Mesendoderm (in vitro differentiated cells): ENCODE data around the gene GLS.

Source experiments
- DNase-seq: peaks from one replicate; pipeline ENCODE4 v3.0.0; 2013
- H2AK5ac ChIP-seq: 2 replicates; pipeline ENCODE4 v1.6.1; 2013; ENCODE audit warnings: low read length, inconsistent platforms
- H2BK120ac ChIP-seq: 2 replicates; pipeline ENCODE4 v1.6.1; 2013; ENCODE audit warnings: low read depth, mild to moderate bottlenecking, low read length, moderate library complexity, mixed read lengths
- H2BK15ac ChIP-seq: replicated peaks from 2 replicates; pipeline ENCODE4 v1.6.1; 2013; ENCODE audit warnings: low read depth, mild to moderate bottlenecking, moderate library complexity
- H2BK5ac ChIP-seq: 2 replicates; pipeline ENCODE4 v1.6.1; 2013; ENCODE audit warnings: low read length, inconsistent platforms
- H3K18ac ChIP-seq: 2 replicates; pipeline ENCODE4 v1.6.1; 2013; ENCODE audit warnings: mild to moderate bottlenecking, low read length, mixed read lengths
- H3K23ac ChIP-seq: one replicate; pipeline ENCODE4 v1.6.1; 2013; ENCODE audit warnings: low read length
- H3K27ac ChIP-seq: 2 replicates; pipeline ENCODE4 v1.5.1; 2013; ENCODE audit warnings: low read depth, mild to moderate bottlenecking, inconsistent platforms, low read length, moderate library complexity
- H3K27me3 ChIP-seq: 2 replicates; pipeline ENCODE4 v1.6.1; 2013; ENCODE audit warnings: low read length, control low read depth, mild to moderate bottlenecking, inconsistent platforms; ENCODE audit not compliant: insufficient read depth, poor library complexity
- H3K36me3 ChIP-seq: 2 replicates; pipeline ENCODE4 v1.6.1; 2013; ENCODE audit warnings: low read length, inconsistent platforms; ENCODE audit not compliant: control insufficient read depth, insufficient read depth
- H3K4ac ChIP-seq: one replicate; pipeline ENCODE4 v1.6.1; 2013; ENCODE audit warnings: low read depth, mild to moderate bottlenecking, low read length, moderate library complexity
- H3K4me1 ChIP-seq: 2 replicates; pipeline ENCODE4 v1.6.1; 2013; ENCODE audit warnings: low read depth, low read length, inconsistent platforms; ENCODE audit not compliant: control insufficient read depth
- H3K4me2 ChIP-seq: 2 replicates; pipeline ENCODE4 v1.6.1; 2013; ENCODE audit warnings: low read length
- H3K4me3 ChIP-seq: 2 replicates; pipeline ENCODE4 v1.5.1; 2013; ENCODE audit warnings: mild to moderate bottlenecking, low read length
- H3K56ac ChIP-seq: one replicate; pipeline ENCODE4 v1.6.1; 2013; ENCODE audit warnings: low read length
- H3K79me1 ChIP-seq: 2 replicates; pipeline ENCODE4 v1.6.1; 2013; ENCODE audit warnings: low read length, inconsistent platforms
- H3K79me2 ChIP-seq: 2 replicates; pipeline ENCODE4 v1.6.1; 2013; ENCODE audit warnings: mild to moderate bottlenecking, low read length; ENCODE audit not compliant: control insufficient read depth, insufficient read depth
- H3K9ac ChIP-seq: 2 replicates; pipeline ENCODE4 v1.6.1; 2013; ENCODE audit warnings: low read length, inconsistent platforms
- H4K5ac ChIP-seq: one replicate; pipeline ENCODE4 v1.6.1; 2013; ENCODE audit warnings: low read length
- H4K8ac ChIP-seq: one replicate; pipeline ENCODE4 v1.6.1; 2013; ENCODE audit warnings: low read depth, mild to moderate bottlenecking, control low read depth, low read length, moderate library complexity
- WGBS: extraction: QIAGEN DNeasy Blood & Tissue Kit; methylation state at CpG from one replicate; pipeline ENCODE4 v1.1.7; 2013; ENCODE audit warnings: low lambda C conversion rate, missing lambda C conversion rate; ENCODE audit not compliant: insufficient coverage; ENCODE audit errors: extremely low coverage; 5-methylcytosine and 5-hydroxymethylcytosine counted together

GLS gene

GRCh38 chr2:190876631-190877030, 4.0 kb upstream of the GLS start:
- Histone ChIP-seq H2BK120ac (no peak overlapping the region), H3K23ac (no peak overlapping the region), H3K27ac (no peak overlapping the region), H3K36me3 (no peaks in the 10 kb centered on the region), H3K4ac (no peak overlapping the region), H3K79me1 (no peaks in the 10 kb centered on the region), H3K4me2 (no peak overlapping the region), H3K18ac (no peak overlapping the region), H2BK5ac (no peak overlapping the region), H4K8ac (no peak overlapping the region), H3K4me1 (no peaks in the 10 kb centered on the region), H3K79me2 (peaks cover 4% of the 10 kb centered on the region), H3K27me3 (no peaks in the 10 kb centered on the region), H2BK15ac (no peak overlapping the region), H3K4me3 (no peak overlapping the region), H3K9ac (no peak overlapping the region), H3K56ac (no peak overlapping the region), H4K5ac (no peak overlapping the region), H2AK5ac (no peak overlapping the region)
- no peak for DNase-seq
- no CpG with 5 or more reads among the region's 1 CpG for WGBS

GRCh38 chr2:190877436-190877835, 3.2 kb upstream of the GLS start:
- H3K79me1 ChIP-seq: no peaks in the 10 kb centered on the region
- H2BK15ac ChIP-seq: no peak overlapping the region
- H3K56ac ChIP-seq: no peak overlapping the region
- H3K27ac ChIP-seq: no peak overlapping the region
- H3K18ac ChIP-seq: no peak overlapping the region
- no peaks in the 10 kb centered on the region for H3K36me3 ChIP-seq
- no peak overlapping the region for H3K4ac ChIP-seq
- DNase-seq: no peak
- H3K4me3 ChIP-seq: no peak overlapping the region
- H2BK5ac ChIP-seq: no peak overlapping the region
- no CpG with 5 or more reads among the region's 2 CpGs for WGBS
- no peak overlapping the region for H4K5ac ChIP-seq
- no peak overlapping the region for H2BK120ac ChIP-seq
- peaks cover 1% of the 10 kb centered on the region for H3K4me1 ChIP-seq
- H3K27me3 ChIP-seq: no peaks in the 10 kb centered on the region
- no peak overlapping the region for H3K23ac ChIP-seq
- H4K8ac ChIP-seq: no peak overlapping the region
- H3K9ac ChIP-seq: no peak overlapping the region
- H2AK5ac ChIP-seq: no peak overlapping the region
- peaks cover 12% of the 10 kb centered on the region for H3K79me2 ChIP-seq
- no peak overlapping the region for H3K4me2 ChIP-seq

GRCh38 chr2:190879474-190880377, 895 bp upstream of the GLS start:
- Histone ChIP-seq H3K27ac (no peak overlapping the region), H3K79me1 (no peaks in the 10 kb centered on the region), H2BK15ac (no peak overlapping the region), H4K5ac (no peak overlapping the region), H3K27me3 (no peaks in the 10 kb centered on the region), H3K4me1 (peaks cover 5% of the 10 kb centered on the region), H3K18ac (peak overlapping the region; percentile 75), H3K4ac (no peak overlapping the region), H2AK5ac (no peak overlapping the region), H2BK120ac (no peak overlapping the region), H3K4me2 (peak overlapping the region; percentile 26), H3K56ac (peak overlapping the region; percentile 79), H4K8ac (no peak overlapping the region), H3K79me2 (peaks cover 31% of the 10 kb centered on the region), H2BK5ac (no peak overlapping the region), H3K36me3 (no peaks in the 10 kb centered on the region), H3K23ac (no peak overlapping the region), H3K4me3 (peak overlapping the region; percentile 6), H3K9ac (peak overlapping the region; percentile 61)
- DNase-seq: no peak
- no CpG with 5 or more reads among the region's 28 CpGs for WGBS

- peak overlapping the region; percentile 54 for H3K27ac ChIP-seq
- peak overlapping the region; percentile 69 for H3K4me3 ChIP-seq
- no peak overlapping the region for H3K4ac ChIP-seq
- H3K79me1 ChIP-seq: peaks cover 2% of the 10 kb centered on the region
- no peaks in the 10 kb centered on the region for H3K27me3 ChIP-seq
- no CpG with 5 or more reads among the region's 60 CpGs for WGBS
- H3K4me1 ChIP-seq: peaks cover 5% of the 10 kb centered on the region
- H3K36me3 ChIP-seq: no peaks in the 10 kb centered on the region
- H4K5ac ChIP-seq: no peak overlapping the region
- H2BK5ac ChIP-seq: peak overlapping the region; percentile 63
- peaks cover 37% of the 10 kb centered on the region for H3K79me2 ChIP-seq
- no peak overlapping the region for H2AK5ac ChIP-seq
- peak overlapping the region; percentile 45 for H3K18ac ChIP-seq
- peak overlapping the region; percentile 61 for H3K23ac ChIP-seq
- no peak overlapping the region for H4K8ac ChIP-seq
- no peak for DNase-seq
- H3K56ac ChIP-seq: peak overlapping the region; percentile 92
- H2BK120ac ChIP-seq: no peak overlapping the region
- no peak overlapping the region for H2BK15ac ChIP-seq
- H3K4me2 ChIP-seq: peak overlapping the region; percentile 56
- H3K9ac ChIP-seq: peak overlapping the region; percentile 92
These were observed 520 bp downstream of the GLS start for GRCh38 chr2:190881084-190881597.

- Histone ChIP-seq H3K23ac (peak overlapping the region; percentile 9), H3K27me3 (no peaks in the 10 kb centered on the region), H3K4me3 (peak overlapping the region; percentile 69), H3K4me2 (peak overlapping the region; percentile 47), H3K9ac (peak overlapping the region; percentile 92), H4K5ac (no peak overlapping the region), H3K56ac (peak overlapping the region; percentile 92), H3K18ac (peak overlapping the region; percentile 45), H2BK15ac (no peak overlapping the region), H3K36me3 (no peaks in the 10 kb centered on the region), H3K79me2 (peaks cover 37% of the 10 kb centered on the region), H3K79me1 (peaks cover 2% of the 10 kb centered on the region), H2BK120ac (no peak overlapping the region), H3K4me1 (peaks cover 5% of the 10 kb centered on the region), H2BK5ac (peak overlapping the region; percentile 41), H4K8ac (no peak overlapping the region), H3K27ac (peak overlapping the region; percentile 54), H3K4ac (no peak overlapping the region), H2AK5ac (no peak overlapping the region)
- no CpG with 5 or more reads among the region's 46 CpGs for WGBS
- peak; percentile 94 for DNase-seq
These were observed 1.2 kb downstream of the GLS start for GRCh38 chr2:190881598-190882410.
